Stomach (tissue), 9 donors: ENCODE data around the gene OAS3. TPM values are rescaled to one million over a fixed set of nuclear protein-coding genes. Genes with fewer than 3 reads are reported as not detected.
"Not testable (repeated sequence)": the region's sequence is repeated elsewhere in the genome, so short reads cannot be mapped to it uniquely, and the experiment has no call there.

ENCODE experiments used
- DNase-seq, 2 donors: peaks; one replicate each; pipeline versions ENCODE4 v3.0.0 to v3.0.0-alpha.2; 2013 to 2019
- H3K27ac ChIP-seq, 5 donors: fragments of 200-600 bp in 4 of 5; sonication (generic) in 4 of 5; one replicate each; pipeline ENCODE4 v1.5.1; 2013 to 2019; ENCODE audit warnings: mild to moderate bottlenecking in 1 of 5, moderate library complexity in 1 of 5
- H3K27me3 ChIP-seq, 3 donors: fragments of 200-600 bp; sonication (generic); one replicate each; pipeline ENCODE4 v1.5.1; 2017 to 2019; ENCODE audit warnings: mixed run types in 1 of 3
- H3K36me3 ChIP-seq, 4 donors: fragments of 200-600 bp; sonication (generic); 1 replicate in 3 of 4; 2 replicates in 1 of 4; pipeline ENCODE4 v1.5.1; 2016 to 2019
- H3K4me1 ChIP-seq, 4 donors: fragments of 200-600 bp; sonication (generic); one replicate each; pipeline ENCODE4 v1.5.1; 2016 to 2019
- H3K4me3 ChIP-seq, 4 donors: fragments of 200-600 bp; sonication (generic) in 3 of 4; one replicate each; pipeline ENCODE4 v1.5.1; 2016 to 2019; ENCODE audit warnings: mild to moderate bottlenecking in 1 of 4
- H3K9me3 ChIP-seq, 4 donors: fragments of 200-600 bp; sonication (generic); one replicate each; pipeline ENCODE4 v1.5.1; 2016 to 2019
- EP300 ChIP-seq: sonication (generic); formaldehyde crosslinking; IDR thresholded peaks from one replicate; pipeline ENCODE4 v1.6.1; 2017; ENCODE audit warnings: antibody characterized with exemption
- POLR2A ChIP-seq, 4 donors: fragments of 450-650 bp; IDR thresholded peaks; one replicate each; pipeline ENCODE4 v1.6.1; 2016; ENCODE audit warnings: antibody characterized with exemption in 4 of 4, control low read depth in 2 of 4, mild to moderate bottlenecking in 1 of 4, moderate library complexity in 1 of 4
- POLR2AphosphoS5 ChIP-seq, 3 donors: sonication (generic); formaldehyde crosslinking; IDR thresholded peaks; one replicate each; pipeline ENCODE4 v1.6.1; 2016; ENCODE audit warnings: antibody characterized with exemption in 3 of 3
- WGBS, 5 donors: extraction: QIAGEN DNeasy Blood & Tissue Kit in 3 of 5; methylation state at CpG; one replicate each; pipeline versions ENCODE4 v1.1.5 to v1.1.7; 2013 to 2018; 5-methylcytosine and 5-hydroxymethylcytosine counted together
- intact Hi-C: fragments of 100-400 bp; cut with DNase I; formaldehyde crosslinking; loops from one replicate; pipeline ENCODE4 v1.15.1; 2023; ENCODE audit warnings: low total_unique reads
- polyA plus RNA-seq, 3 donors: library from polyadenylated mRNA; stranded (reverse); fragments of 200-250 nt; gene quantifications; one replicate each; pipeline ENCODE4 v1.2.3, GENCODE V29; 2013
- total RNA-seq, 5 donors: library from RNA; depleted of rRNA; stranded (reverse); fragments of >200 nt; gene quantifications; one replicate each; pipeline versions ENCODE4 v1.1.0 to v1.2.3, GENCODE V29; 2014 to 2016
- TF ChIP-seq, protein P1 (sequence below), 7 experiments: fragments of 450-650 bp in 4 of 7; fragments of 200-600 bp in 3 of 7; sonication (generic) in 3 of 7; IDR thresholded peaks; one replicate each; pipeline ENCODE4 v1.5.1; 2016 to 2019; ENCODE audit warnings: antibody characterized with exemption in 7 of 7, control low read depth in 2 of 7, mild to moderate bottlenecking in 1 of 7
- donor health status: healthy with polysubstance abuse.
- donor health status: Bipolar disorder and iron deficiency.
- donor health status: healthy.

The OAS3 gene
- total and polyA plus RNA-seq, 8 donors, result 5.7 to 208 (median 9.8) TPM

DNA sequence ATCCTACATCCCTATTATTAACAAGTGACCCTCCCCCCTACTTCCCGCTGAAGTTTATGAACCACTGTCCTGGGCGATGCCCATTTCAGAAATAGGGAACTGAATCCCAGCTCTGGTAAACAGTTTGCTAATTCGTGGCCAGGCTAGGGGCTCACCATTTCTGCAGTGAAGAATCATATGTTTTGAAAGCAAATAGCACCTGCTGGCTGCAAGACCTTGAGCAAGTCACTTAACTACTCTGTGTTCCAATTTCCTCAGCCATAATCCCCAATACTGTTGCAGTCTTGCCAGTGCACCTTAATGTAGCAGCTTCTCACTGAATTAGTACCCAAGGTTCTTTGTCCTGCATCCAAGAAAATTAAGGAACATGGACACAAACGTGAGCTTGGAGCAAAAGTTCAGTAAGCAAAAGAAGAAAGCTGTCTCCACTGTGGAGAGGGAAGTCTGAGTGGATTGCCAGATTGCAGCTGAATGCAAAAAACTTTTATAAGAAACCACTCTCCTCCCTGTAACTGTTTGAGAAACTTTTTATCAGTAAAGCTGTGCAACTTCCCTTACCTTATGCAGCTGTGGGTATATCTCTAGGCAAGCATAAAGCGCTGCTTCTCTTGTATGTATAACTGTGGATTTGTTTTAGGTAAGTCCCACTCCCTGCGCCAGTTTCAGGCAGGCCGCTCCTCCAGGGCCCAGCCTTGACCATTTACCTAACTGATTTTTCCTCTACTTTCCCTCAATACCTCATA lies 30.7 kb upstream of the OAS3 start:
- Histone ChIP-seq H3K36me3 (peaks cover 0 to 25% (median 17%) of the 10 kb centered on the region in 4 donors), H3K4me1 (peaks cover 0 to 59% (median 35%) of the 10 kb centered on the region in 4 donors), H3K9me3 (peaks cover 2 to 8% (median 4%) of the 10 kb centered on the region in 4 donors), H3K4me3 (peak overlapping the region; percentile 42 to 53 (median 45)), H3K27me3 (no peaks in the 10 kb centered on the region), H3K27ac (peak overlapping the region; percentile 41 to 84 (median 81))
- DNase-seq, result no peak
- TF ChIP-seq, protein P1, sequence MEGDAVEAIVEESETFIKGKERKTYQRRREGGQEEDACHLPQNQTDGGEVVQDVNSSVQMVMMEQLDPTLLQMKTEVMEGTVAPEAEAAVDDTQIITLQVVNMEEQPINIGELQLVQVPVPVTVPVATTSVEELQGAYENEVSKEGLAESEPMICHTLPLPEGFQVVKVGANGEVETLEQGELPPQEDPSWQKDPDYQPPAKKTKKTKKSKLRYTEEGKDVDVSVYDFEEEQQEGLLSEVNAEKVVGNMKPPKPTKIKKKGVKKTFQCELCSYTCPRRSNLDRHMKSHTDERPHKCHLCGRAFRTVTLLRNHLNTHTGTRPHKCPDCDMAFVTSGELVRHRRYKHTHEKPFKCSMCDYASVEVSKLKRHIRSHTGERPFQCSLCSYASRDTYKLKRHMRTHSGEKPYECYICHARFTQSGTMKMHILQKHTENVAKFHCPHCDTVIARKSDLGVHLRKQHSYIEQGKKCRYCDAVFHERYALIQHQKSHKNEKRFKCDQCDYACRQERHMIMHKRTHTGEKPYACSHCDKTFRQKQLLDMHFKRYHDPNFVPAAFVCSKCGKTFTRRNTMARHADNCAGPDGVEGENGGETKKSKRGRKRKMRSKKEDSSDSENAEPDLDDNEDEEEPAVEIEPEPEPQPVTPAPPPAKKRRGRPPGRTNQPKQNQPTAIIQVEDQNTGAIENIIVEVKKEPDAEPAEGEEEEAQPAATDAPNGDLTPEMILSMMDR (IDR thresholded peaks at IDR 0.05), result no peak
- TF ChIP-seq EP300 (no peak), POLR2A (IDR thresholded peaks at IDR 0.05) (no peak), POLR2AphosphoS5 (IDR thresholded peaks at IDR 0.05) (no peak)
- intact Hi-C loops, result no loop called here
- 42 to 56% (median 48%) methylated on average over 7 of the region's 7 CpGs for WGBS, 5 donors

DNA sequence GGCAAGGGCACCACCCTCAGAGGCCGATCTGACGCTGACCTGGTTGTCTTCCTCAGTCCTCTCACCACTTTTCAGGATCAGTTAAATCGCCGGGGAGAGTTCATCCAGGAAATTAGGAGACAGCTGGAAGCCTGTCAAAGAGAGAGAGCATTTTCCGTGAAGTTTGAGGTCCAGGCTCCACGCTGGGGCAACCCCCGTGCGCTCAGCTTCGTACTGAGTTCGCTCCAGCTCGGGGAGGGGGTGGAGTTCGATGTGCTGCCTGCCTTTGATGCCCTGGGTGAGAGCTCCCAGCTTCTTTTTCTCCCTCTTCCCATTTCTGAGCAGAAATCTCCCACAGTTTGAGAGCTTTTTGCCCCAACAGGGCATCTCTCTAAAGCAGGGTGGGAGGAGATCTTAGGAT lies 29.7 kb upstream of the OAS3 start:
- WGBS, 5 donors, result 67 to 82% (median 77%) methylated on average over 12 of the region's 12 CpGs
- H3K9me3 ChIP-seq, result peaks cover 4 to 18% (median 10%) of the 10 kb centered on the region in 4 donors
- intact Hi-C loops, result no loop called here
- H3K4me3 ChIP-seq, result peak overlapping the region in 3 of 4 donors; percentile 43 to 53 (median 47)
- no peak for TF ChIP-seq POLR2AphosphoS5 (IDR thresholded peaks at IDR 0.05)
- TF ChIP-seq EP300, result no peak
- TF ChIP-seq POLR2A (IDR thresholded peaks at IDR 0.05), result no peak
- TF ChIP-seq, protein P1 (IDR thresholded peaks at IDR 0.05), result no peak
- peaks cover 0 to 59% (median 35%) of the 10 kb centered on the region in 4 donors for H3K4me1 ChIP-seq
- peaks cover 0 to 31% (median 23%) of the 10 kb centered on the region in 4 donors for H3K36me3 ChIP-seq
- H3K27ac ChIP-seq, result peak overlapping the region in 2 of 5 donors; percentile 82 to 84
- no peaks in the 10 kb centered on the region for H3K27me3 ChIP-seq
- DNase-seq, result no peak

DNA sequence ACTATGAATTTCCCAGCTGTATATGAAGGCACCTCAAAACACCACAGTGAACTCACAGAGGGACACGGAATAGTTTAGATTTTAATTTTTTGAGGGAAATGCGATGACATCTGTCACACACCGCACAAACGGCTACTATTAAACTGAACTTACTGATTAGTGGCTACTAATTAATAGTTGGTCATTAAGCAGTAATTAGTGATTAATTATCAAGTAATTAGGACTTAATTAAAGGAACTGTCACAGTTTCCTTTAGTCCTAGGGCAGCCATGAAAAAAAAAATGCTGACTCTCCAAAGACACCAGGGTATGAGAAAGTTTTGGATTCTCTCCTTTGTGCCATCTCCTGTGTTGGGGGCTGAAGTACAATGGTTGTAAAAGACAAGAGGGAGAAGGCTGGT lies 28.6 kb upstream of the OAS3 start:
- H3K9me3 ChIP-seq, result peaks cover 4 to 18% (median 11%) of the 10 kb centered on the region in 4 donors
- H3K4me1 ChIP-seq, result peaks cover 0 to 59% (median 35%) of the 10 kb centered on the region in 4 donors
- TF ChIP-seq POLR2AphosphoS5 (IDR thresholded peaks at IDR 0.05) (no peak), POLR2A (IDR thresholded peaks at IDR 0.05) (no peak), EP300 (no peak)
- TF ChIP-seq, protein P1 (IDR thresholded peaks at IDR 0.05), result no peak
- H3K27me3 ChIP-seq, result no peaks in the 10 kb centered on the region
- H3K36me3 ChIP-seq, result peaks cover 0 to 36% (median 25%) of the 10 kb centered on the region in 4 donors
- no peak overlapping the region for H3K27ac ChIP-seq
- peak overlapping the region in 1 of 4 donors; percentile 53 for H3K4me3 ChIP-seq
- intact Hi-C loops, result no loop called here
- 94 to 99% (median 95%) methylated on average over 4 of the region's 4 CpGs for WGBS, 5 donors
- DNase-seq, result no peak

DNA sequence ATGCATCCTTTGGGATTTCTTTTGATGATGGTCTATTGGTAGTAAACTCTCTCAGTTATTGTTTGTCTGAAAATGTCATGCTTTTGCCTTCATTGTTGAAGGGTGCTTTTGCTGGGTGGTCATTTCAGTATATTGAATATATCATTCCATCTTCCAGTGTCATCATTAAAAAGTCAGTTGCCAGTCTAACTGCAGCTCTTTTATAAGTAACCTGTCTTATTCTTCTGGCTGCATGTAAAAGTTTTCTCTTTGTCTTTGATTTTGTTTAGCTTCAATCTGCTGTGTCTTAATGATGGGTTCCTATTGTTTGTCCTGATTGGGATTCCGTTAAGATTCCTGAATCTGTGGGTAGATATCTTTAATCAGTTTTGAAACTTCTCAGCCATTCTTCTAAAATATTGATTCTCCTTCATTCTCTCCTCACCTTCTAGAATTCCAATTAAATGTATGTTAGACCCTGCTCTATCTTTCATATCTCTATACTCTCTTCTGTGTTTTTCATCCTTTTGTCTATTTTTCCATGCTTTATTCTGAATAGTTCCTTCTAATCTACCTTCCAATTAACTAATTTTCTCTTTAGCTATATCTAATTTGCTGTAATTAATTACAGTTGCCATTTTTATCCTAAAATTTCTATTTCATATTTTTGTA lies 25.1 kb upstream of the OAS3 start:
- no peaks in the 10 kb centered on the region for H3K27me3 ChIP-seq
- no peak for TF ChIP-seq POLR2A (IDR thresholded peaks at IDR 0.05)
- TF ChIP-seq EP300, result no peak
- no peak for TF ChIP-seq POLR2AphosphoS5 (IDR thresholded peaks at IDR 0.05)
- TF ChIP-seq, protein P1 (IDR thresholded peaks at IDR 0.05), result no peak
- DNase-seq, result no peak
- H3K4me1 ChIP-seq, result peaks cover 0 to 42% (median 14%) of the 10 kb centered on the region in 4 donors
- no peak overlapping the region for H3K27ac ChIP-seq
- peaks cover 7 to 54% (median 43%) of the 10 kb centered on the region in 4 donors for H3K36me3 ChIP-seq
- 97 to 100% (median 97%) methylated on average over 1 of the region's 1 CpG for WGBS, 5 donors
- no peak overlapping the region for H3K4me3 ChIP-seq
- intact Hi-C loops, result no loop called here
- peaks cover 4 to 18% (median 11%) of the 10 kb centered on the region in 4 donors for H3K9me3 ChIP-seq

DNA sequence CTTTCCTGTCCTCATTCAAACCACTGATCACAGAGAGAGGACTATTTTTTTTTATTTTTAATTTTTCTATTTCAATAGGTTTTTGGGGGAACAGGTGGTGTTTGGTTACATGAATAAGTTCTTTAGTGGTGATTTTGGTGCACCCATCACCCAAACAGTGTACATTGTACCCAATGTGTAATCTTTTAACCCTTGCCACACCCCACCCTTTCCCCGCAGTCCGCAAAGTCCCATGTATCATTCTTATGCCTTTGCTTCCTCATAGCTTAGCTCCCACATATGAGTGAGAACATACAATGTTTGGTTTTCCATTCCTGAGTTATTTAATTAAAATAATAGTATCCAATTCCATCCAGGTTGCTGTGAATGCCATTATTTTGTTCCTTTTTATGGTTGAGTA lies 24.4 kb upstream of the OAS3 start:
- Histone ChIP-seq H3K9me3 (peaks cover 4 to 18% (median 11%) of the 10 kb centered on the region in 4 donors), H3K4me1 (peaks cover 0 to 35% (median 10%) of the 10 kb centered on the region in 4 donors), H3K36me3 (peaks cover 7 to 61% (median 51%) of the 10 kb centered on the region in 4 donors)
- H3K27me3 ChIP-seq, H3K4me3 ChIP-seq, DNase-seq, intact Hi-C loops, H3K27ac ChIP-seq: not testable (repeated sequence)
- WGBS, 5 donors, result 94 to 98% (median 97%) methylated on average over 2 of the region's 2 CpGs
